ENCODE measurements around the gene TMEM158. TPM values are rescaled to one million over a fixed set of nuclear protein-coding genes. Genes with fewer than 3 reads are reported as not detected.

The TMEM158 gene
- total and polyA plus RNA-seq, 2 of the 8 experiments (the other 6 are each of a cell fraction or from before 2014, with no cell fraction given): 6.8 to 30.3 TPM

DNA sequence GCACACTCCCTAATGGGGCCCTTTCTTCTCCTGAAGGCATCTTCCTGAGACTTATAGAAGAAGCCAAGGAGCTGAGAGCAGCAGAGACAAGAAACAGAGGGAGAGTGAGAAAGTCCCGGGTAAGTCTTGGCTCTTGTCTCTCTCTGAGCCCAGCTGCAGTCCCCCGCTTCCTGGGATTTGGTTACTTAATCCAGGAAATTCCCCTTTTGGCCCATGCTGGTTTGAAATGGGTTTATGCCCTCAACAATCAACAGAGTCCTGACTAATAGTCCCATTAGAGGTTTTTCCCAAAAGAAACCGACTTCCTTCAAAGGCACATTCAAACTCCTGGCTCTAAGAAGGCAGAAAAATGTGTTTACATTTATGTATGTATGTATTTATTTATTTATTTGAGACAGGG lies 22.0 kb downstream of the TMEM158 start:
- no peak overlapping the region; the same call in 1 of the 2 replicates for H3K27ac ChIP-seq (ENCODE audit: low read depth, low read length)
- no peak overlapping the region for H4K8ac ChIP-seq (ENCODE audit: extremely low read depth, insufficient read depth, low read length)
- no peak overlapping the region for H4K91ac ChIP-seq (replicated peaks; ENCODE audit: insufficient read length, low read length)
- FAIRE-seq (no peak), DNase-seq (ENCODE audit: low read depth in 1 of 2, low spot score in 2 of 2) (no peak)
- H3K27me3 ChIP-seq (replicated peaks in 1 of 4; ENCODE audit: control insufficient read depth in 3 of 4, extremely low read depth in 1 of 4, insufficient read depth in 3 of 4, low read length in 3 of 4): no peaks in the 10 kb centered on the region
- peaks cover 0 to 4% (median 3%) of the 10 kb centered on the region in 4 experiments; a peak in 3 of 7 replicates for H3K4me1 ChIP-seq (replicated peaks in 1 of 4; ENCODE audit: control insufficient read depth in 3 of 4, insufficient read depth in 4 of 4, low read length in 3 of 4)
- H3K36me3 ChIP-seq (ENCODE audit: control insufficient read depth in 2 of 4, insufficient read depth in 4 of 4, low read length in 3 of 4): no peaks in the 10 kb centered on the region
- WGBS, 2 experiments (ENCODE audit: extremely low coverage in 1 of 2, insufficient coverage in 1 of 2, insufficient read length in 1 of 2, insufficient replicate concordance in 2 of 2, low coverage in 1 of 2, low lambda C conversion rate in 2 of 2, missing lambda C conversion rate in 1 of 2): 52% methylated on average over 3 of the region's 3 CpGs; no CpG with 5 or more reads in 1 of the 2 experiments
- no peak overlapping the region for H3K4me2 ChIP-seq (ENCODE audit: insufficient read depth in 1 of 2, low read depth in 2 of 2, low read length in 2 of 2)
- no peaks in the 10 kb centered on the region for H3K23me2 ChIP-seq (ENCODE audit: low read depth, low read length)
- no peak overlapping the region for H2BK15ac ChIP-seq (ENCODE audit: low read length)
- no peak overlapping the region for H2BK20ac ChIP-seq (ENCODE audit: low read length)
- H3K79me1 ChIP-seq (ENCODE audit: low read depth, low read length): no peaks in the 10 kb centered on the region
- no peak overlapping the region for H3K9ac ChIP-seq (replicated peaks in 1 of 4; ENCODE audit: extremely low read depth in 1 of 4, low read depth in 3 of 4, low read length in 3 of 4)
- no peak overlapping the region for H3K4me3 ChIP-seq (ENCODE audit: extremely low read depth in 1 of 4, insufficient read depth in 2 of 4, low read depth in 3 of 4, low read length in 4 of 4)
- no peak overlapping the region for H3K4ac ChIP-seq (replicated peaks; ENCODE audit: insufficient read length, low read depth, low read length)
- H3K9me3 ChIP-seq (ENCODE audit: insufficient read depth in 2 of 2, low read depth in 1 of 2, low read length in 1 of 2): no peaks in the 10 kb centered on the region
- H2AFZ ChIP-seq (ENCODE audit: low read length): no peak overlapping the region
- H3K79me2 ChIP-seq (ENCODE audit: control insufficient read depth in 1 of 2, insufficient read depth in 2 of 2, low read length in 2 of 2): no peaks in the 10 kb centered on the region
- no peak overlapping the region for H2AK5ac ChIP-seq (ENCODE audit: low read depth, low read length)
- H2BK5ac ChIP-seq (ENCODE audit: low read depth, low read length): no peak overlapping the region
- H3K18ac ChIP-seq (ENCODE audit: extremely low read depth, low read length): no peak overlapping the region
- H3K14ac ChIP-seq (ENCODE audit: insufficient read length): no peak overlapping the region
- no peak overlapping the region for H3K23ac ChIP-seq (ENCODE audit: insufficient read length)
- H4K20me1 ChIP-seq (replicated peaks in 1 of 2; ENCODE audit: control insufficient read depth in 1 of 2, insufficient read depth in 2 of 2, low read length in 2 of 2): no peaks in the 10 kb centered on the region
- H2BK120ac ChIP-seq (replicated peaks; ENCODE audit: low read depth, low read length): no peak overlapping the region
- no peak overlapping the region for H4K5ac ChIP-seq (ENCODE audit: insufficient read length, low read depth, low read length)
- CTCF ChIA-PET (ENCODE audit: partially characterized antibody): interaction anchor here (1.0 to 10.7 kb wide), 4 partner anchors 13 to 343 kb away, joined by 3 to 206 read pairs (median 3); no protein-coding TSS in a partner anchor
- POLR2A ChIA-PET (ENCODE audit: partially characterized antibody): no interaction called here
- no peak overlapping the region for H3K56ac ChIP-seq (replicated peaks; ENCODE audit: insufficient read length, low read depth, low read length)
- H2BK12ac ChIP-seq (ENCODE audit: low read depth, low read length): no peak overlapping the region
- TF ChIP-seq PHF8 (conservative IDR thresholded peaks at IDR 0.05; ENCODE audit: low read depth, low read length): no peak

All from H1 (cell line).